HL-60 (cell line): ENCODE results near the gene IGFALS.

Source experiments
- DNase-seq, 2 experiments: peaks; one replicate each; pipeline ENCODE4 v3.0.0-alpha.2; 2010 to 2020; ENCODE audit warnings: low read depth in 1 of 2, low spot score in 1 of 2
- H3K27ac ChIP-seq: fragments of 250-450 bp; sonication (Bioruptor Pico); replicated peaks from 2 replicates; pipeline ENCODE4 v1.5.1; 2020; ENCODE audit warnings: mild to moderate bottlenecking, moderate library complexity
- H3K27me3 ChIP-seq: fragments of 250-450 bp; sonication (Bioruptor Pico); 2 replicates; pipeline ENCODE4 v1.5.1; 2021; ENCODE audit warnings: mild to moderate bottlenecking, moderate library complexity; ENCODE audit not compliant: insufficient read depth, poor library complexity, severe bottlenecking
- H3K4me3 ChIP-seq: replicated peaks from 2 replicates; pipeline ENCODE4 v1.5.1; 2011; ENCODE audit warnings: mild to moderate bottlenecking, control low read depth, low read length; ENCODE audit not compliant: insufficient read depth
- GABPA ChIP-seq: IDR thresholded peaks from 2 replicates; pipeline ENCODE4 v1.6.1; 2012; ENCODE audit warnings: low read depth
- POLR2AphosphoS5 ChIP-seq: IDR thresholded peaks from 2 replicates; pipeline ENCODE4 v1.6.1; 2012; ENCODE audit warnings: low read depth
- SPI1 ChIP-seq: IDR thresholded peaks from 2 replicates; pipeline ENCODE4 v1.6.1; 2012; ENCODE audit warnings: low read depth, mild to moderate bottlenecking, borderline replicate concordance
- TF ChIP-seq, protein P1 (sequence below): IDR thresholded peaks from one replicate; pipeline ENCODE4 v1.5.1; 2011; ENCODE audit warnings: low read length, control low read depth, inconsistent platforms; ENCODE audit not compliant: insufficient read depth
- TF ChIP-seq, protein P2 (sequence below): IDR thresholded peaks from 2 replicates; pipeline ENCODE4 v1.6.1; 2012; ENCODE audit warnings: low read depth; ENCODE audit not compliant: insufficient replicate concordance

Gene IGFALS

DNA sequence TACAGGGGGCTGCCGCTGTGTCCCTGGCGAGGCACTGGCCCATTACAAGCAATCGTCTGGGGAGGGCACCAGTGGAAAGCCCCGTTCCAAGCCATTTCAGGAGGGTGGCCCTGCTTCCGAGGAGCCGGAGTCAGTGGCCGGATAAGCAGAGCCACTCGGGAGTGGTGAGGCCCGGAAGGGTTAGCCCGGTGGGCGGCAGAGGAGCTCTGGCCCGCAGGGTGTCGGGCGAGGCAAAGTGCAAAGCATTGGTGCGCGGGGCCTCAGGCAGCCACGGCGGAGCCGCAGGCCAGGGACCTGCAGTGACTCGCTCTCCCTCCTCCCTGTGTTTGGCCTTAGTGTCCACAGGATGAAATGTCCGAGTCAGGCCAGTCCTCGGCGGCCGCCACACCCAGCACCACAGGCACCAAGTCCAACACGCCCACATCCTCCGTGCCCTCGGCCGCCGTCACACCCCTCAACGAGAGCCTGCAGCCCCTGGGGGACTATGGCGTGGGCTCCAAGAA is 46.8 kb downstream of the IGFALS start:
- H3K27me3 ChIP-seq = no peaks in the 10 kb centered on the region
- no peak for TF ChIP-seq GABPA
- TF ChIP-seq, protein P1, sequence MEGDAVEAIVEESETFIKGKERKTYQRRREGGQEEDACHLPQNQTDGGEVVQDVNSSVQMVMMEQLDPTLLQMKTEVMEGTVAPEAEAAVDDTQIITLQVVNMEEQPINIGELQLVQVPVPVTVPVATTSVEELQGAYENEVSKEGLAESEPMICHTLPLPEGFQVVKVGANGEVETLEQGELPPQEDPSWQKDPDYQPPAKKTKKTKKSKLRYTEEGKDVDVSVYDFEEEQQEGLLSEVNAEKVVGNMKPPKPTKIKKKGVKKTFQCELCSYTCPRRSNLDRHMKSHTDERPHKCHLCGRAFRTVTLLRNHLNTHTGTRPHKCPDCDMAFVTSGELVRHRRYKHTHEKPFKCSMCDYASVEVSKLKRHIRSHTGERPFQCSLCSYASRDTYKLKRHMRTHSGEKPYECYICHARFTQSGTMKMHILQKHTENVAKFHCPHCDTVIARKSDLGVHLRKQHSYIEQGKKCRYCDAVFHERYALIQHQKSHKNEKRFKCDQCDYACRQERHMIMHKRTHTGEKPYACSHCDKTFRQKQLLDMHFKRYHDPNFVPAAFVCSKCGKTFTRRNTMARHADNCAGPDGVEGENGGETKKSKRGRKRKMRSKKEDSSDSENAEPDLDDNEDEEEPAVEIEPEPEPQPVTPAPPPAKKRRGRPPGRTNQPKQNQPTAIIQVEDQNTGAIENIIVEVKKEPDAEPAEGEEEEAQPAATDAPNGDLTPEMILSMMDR = no peak
- TF ChIP-seq, protein P2, sequence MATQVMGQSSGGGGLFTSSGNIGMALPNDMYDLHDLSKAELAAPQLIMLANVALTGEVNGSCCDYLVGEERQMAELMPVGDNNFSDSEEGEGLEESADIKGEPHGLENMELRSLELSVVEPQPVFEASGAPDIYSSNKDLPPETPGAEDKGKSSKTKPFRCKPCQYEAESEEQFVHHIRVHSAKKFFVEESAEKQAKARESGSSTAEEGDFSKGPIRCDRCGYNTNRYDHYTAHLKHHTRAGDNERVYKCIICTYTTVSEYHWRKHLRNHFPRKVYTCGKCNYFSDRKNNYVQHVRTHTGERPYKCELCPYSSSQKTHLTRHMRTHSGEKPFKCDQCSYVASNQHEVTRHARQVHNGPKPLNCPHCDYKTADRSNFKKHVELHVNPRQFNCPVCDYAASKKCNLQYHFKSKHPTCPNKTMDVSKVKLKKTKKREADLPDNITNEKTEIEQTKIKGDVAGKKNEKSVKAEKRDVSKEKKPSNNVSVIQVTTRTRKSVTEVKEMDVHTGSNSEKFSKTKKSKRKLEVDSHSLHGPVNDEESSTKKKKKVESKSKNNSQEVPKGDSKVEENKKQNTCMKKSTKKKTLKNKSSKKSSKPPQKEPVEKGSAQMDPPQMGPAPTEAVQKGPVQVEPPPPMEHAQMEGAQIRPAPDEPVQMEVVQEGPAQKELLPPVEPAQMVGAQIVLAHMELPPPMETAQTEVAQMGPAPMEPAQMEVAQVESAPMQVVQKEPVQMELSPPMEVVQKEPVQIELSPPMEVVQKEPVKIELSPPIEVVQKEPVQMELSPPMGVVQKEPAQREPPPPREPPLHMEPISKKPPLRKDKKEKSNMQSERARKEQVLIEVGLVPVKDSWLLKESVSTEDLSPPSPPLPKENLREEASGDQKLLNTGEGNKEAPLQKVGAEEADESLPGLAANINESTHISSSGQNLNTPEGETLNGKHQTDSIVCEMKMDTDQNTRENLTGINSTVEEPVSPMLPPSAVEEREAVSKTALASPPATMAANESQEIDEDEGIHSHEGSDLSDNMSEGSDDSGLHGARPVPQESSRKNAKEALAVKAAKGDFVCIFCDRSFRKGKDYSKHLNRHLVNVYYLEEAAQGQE = no peak
- no peak for TF ChIP-seq POLR2AphosphoS5
- TF ChIP-seq SPI1 = no peak
- DNase-seq = no peak
- H3K27ac ChIP-seq = no peak overlapping the region
- no peak overlapping the region for H3K4me3 ChIP-seq

DNA sequence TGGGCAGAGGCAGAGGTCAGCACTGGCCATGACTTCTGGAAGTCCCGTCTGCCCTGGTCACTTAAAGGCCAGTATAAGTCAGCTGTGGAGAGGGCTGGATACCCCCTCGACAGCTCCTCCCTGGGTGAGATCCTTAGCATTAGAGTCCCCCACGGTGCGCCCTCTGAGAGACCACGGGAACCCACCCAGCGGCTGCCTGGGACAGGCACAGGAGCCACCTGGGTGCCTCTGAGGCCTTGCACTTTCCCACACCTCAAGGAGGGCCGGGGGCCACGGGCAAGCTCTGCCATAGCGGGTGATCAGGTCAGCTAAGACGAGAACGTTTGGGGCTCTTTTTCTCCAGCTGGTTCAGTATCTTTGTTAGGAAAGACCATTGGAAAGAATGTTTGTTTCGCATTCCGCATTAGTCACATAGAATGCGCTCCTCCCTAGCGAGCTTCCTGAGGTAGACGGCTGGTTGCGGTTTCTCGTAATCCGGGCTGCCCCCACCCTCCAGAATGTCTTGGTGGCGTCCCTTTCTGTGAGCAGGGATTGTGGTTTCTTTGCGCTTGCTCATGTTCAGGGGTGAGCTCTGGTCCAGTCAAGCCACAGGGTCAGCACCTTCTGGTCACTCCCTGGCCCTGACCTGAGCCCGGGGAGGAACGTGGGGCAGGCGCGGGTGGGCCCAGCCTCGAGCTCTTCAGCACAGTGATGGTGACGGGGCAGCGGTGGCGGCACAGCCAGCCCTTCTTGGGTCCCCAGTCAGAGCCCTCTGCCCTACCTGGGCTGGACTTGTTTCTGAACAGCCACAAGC is 47.4 kb downstream of the IGFALS start:
- no peak for DNase-seq
- no peak overlapping the region for H3K27ac ChIP-seq

DNA sequence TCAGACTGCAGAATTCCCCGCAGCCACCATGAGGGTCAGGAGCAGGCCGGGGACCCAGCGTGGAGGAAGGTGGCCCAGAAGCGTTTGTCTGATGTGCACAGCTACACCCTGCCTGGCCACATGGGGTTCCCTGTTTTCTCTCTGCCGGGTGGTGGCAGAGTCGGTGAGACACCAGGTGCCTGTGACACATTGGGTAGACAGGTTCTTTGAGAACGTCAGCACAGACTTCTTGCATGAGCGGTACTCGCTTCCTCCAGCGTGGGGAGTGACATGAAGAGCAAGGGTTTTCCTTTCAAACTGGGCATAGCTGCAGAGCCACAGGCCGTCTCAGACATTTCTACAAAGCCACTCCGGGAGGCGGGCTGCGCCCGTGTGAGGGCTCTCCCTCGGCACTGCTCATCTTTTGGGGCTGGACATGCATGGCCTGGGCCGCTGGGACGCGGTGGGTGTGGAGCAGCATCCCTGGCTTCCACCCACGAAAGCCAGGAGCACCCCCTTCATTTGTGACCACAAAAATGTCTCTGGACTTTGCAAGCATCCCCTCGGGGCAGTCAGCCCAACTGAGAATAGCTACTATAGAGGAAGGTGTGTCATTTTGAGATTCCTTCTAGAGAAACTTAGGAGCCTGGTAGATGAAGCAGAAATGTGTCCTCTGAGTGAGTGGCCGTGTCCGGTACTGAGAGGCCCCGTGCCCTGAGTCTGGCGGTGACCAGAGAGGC is 48.2 kb downstream of the IGFALS start:
- Histone ChIP-seq H3K27ac (no peak overlapping the region), H3K27me3 (no peaks in the 10 kb centered on the region), H3K4me3 (no peak overlapping the region)
- TF ChIP-seq POLR2AphosphoS5 = no peak
- no peak for TF ChIP-seq SPI1
- no peak for TF ChIP-seq GABPA
- TF ChIP-seq, protein P1 = no peak
- TF ChIP-seq, protein P2 = no peak
- no peak for DNase-seq

More for the DNA sequence above, 47.4 kb downstream of the IGFALS start:
- Histone ChIP-seq H3K27me3 (no peaks in the 10 kb centered on the region), H3K4me3 (no peak overlapping the region)
- TF ChIP-seq, protein P2 = no peak
- TF ChIP-seq, protein P1 = no peak
- TF ChIP-seq POLR2AphosphoS5 = no peak
- TF ChIP-seq SPI1 = no peak
- no peak for TF ChIP-seq GABPA
